ENCODE data around the gene POU2F1. TPM values are rescaled to one million over a fixed set of nuclear protein-coding genes. Genes with fewer than 3 reads are reported as not detected.
"Not testable (repeated sequence)": the region's sequence is repeated elsewhere in the genome, so short reads cannot be mapped to it uniquely, and the experiment has no call there.

POU2F1 gene
- total RNA-seq, 1 donor from 2014 or later, result 3.9 TPM

DNA sequence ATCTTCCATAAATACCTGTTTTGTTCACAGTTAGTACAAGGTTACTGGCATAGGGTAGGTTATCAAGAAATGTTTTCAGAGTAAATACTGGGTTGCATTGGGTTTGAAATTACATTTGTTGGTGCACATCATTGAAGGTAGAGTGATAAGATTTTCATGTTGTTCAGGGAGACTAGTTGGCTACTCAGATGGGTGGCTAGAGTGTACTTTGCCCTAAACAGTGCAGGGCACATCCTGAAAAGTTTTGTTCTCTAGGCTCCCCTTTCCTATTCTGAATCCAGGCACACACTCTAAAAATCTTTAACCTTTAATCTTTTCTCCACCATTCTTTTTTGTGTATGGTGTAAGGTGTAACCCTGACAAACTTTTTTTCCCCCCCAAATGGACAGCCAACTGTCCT, 18.0 kb downstream of the POU2F1 start:
- H3K4me3 ChIP-seq (ENCODE audit: low read depth, low read length), result no peak overlapping the region
- DNase-seq (ENCODE audit: low read depth), result no peak
- no peaks in the 10 kb centered on the region for H3K36me3 ChIP-seq (ENCODE audit: control insufficient read depth, insufficient read depth, low read length)
- no peak for FAIRE-seq
- TF ChIP-seq, protein P1, sequence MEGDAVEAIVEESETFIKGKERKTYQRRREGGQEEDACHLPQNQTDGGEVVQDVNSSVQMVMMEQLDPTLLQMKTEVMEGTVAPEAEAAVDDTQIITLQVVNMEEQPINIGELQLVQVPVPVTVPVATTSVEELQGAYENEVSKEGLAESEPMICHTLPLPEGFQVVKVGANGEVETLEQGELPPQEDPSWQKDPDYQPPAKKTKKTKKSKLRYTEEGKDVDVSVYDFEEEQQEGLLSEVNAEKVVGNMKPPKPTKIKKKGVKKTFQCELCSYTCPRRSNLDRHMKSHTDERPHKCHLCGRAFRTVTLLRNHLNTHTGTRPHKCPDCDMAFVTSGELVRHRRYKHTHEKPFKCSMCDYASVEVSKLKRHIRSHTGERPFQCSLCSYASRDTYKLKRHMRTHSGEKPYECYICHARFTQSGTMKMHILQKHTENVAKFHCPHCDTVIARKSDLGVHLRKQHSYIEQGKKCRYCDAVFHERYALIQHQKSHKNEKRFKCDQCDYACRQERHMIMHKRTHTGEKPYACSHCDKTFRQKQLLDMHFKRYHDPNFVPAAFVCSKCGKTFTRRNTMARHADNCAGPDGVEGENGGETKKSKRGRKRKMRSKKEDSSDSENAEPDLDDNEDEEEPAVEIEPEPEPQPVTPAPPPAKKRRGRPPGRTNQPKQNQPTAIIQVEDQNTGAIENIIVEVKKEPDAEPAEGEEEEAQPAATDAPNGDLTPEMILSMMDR (IDR thresholded peaks at IDR 0.05; ENCODE audit: insufficient read depth, low read length, severe bottlenecking), result no peak
- H3K27me3 ChIP-seq (ENCODE audit: control insufficient read depth, insufficient read depth, low read length), result no peaks in the 10 kb centered on the region

DNA sequence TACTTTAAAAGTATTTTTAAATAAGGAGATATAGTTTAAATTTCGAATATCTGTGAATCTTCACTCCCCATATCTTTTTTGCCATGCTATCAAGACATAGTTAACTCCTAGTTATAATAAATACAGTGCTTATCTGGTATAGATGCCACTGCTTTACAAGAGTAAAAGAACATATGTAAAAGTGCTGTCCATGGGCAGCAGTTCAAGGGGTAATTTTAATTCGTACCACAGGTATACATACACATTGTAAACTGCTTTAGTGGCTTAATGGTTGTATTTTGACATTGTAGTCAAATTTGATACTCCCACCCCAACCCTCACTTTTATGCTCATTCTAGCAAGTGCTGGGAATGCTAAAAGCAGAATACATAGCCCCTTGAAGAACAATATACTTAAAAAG, 18.6 kb downstream of the POU2F1 start:
- TF ChIP-seq, protein P1 (IDR thresholded peaks at IDR 0.05; ENCODE audit: insufficient read depth, low read length, severe bottlenecking), result no peak

GRCh38 chr1:167244244-167244643, 23.6 kb downstream of the POU2F1 start:
- no peaks in the 10 kb centered on the region for H3K36me3 ChIP-seq (ENCODE audit: control insufficient read depth, insufficient read depth, low read length)
- no peak overlapping the region for H3K4me3 ChIP-seq (ENCODE audit: low read depth, low read length)
- DNase-seq (ENCODE audit: low read depth) (no peak), FAIRE-seq (no peak)
- H3K27me3 ChIP-seq (ENCODE audit: control insufficient read depth, insufficient read depth, low read length), result no peaks in the 10 kb centered on the region
- TF ChIP-seq, protein P1 (IDR thresholded peaks at IDR 0.05; ENCODE audit: insufficient read depth, low read length, severe bottlenecking), result no peak

More for the DNA sequence above, 18.6 kb downstream of the POU2F1 start:
- no peaks in the 10 kb centered on the region for H3K27me3 ChIP-seq (ENCODE audit: control insufficient read depth, insufficient read depth, low read length)
- FAIRE-seq, result no peak
- no peak overlapping the region for H3K4me3 ChIP-seq (ENCODE audit: low read depth, low read length)
- H3K36me3 ChIP-seq (ENCODE audit: control insufficient read depth, insufficient read depth, low read length), result no peaks in the 10 kb centered on the region
- DNase-seq (ENCODE audit: low read depth), result no peak

DNA sequence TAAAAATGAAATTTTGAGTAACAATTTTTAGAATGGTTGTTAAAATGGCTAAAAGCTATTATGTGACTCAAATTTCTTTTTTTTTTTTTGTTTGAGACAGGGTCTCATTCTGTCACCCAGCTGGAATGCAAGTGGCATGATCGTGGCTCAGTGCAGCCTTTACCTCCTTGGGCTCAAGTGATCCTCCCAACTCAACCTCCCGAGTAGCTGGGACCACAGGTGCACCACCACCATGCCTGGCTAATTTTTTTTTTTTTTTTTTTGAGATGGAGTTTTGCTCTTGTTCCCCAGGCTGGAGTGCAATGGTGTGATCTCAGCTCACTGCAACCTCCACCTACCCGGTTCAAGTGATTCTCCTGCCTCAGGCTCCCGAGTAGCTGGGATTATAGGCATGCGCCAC, 24.5 kb downstream of the POU2F1 start:
- not testable (repeated sequence) for H3K36me3 ChIP-seq (ENCODE audit: control insufficient read depth, insufficient read depth, low read length); H3K4me3 ChIP-seq (ENCODE audit: low read depth, low read length); H3K27me3 ChIP-seq (ENCODE audit: control insufficient read depth, insufficient read depth, low read length); DNase-seq (ENCODE audit: low read depth); FAIRE-seq

GRCh38 chr1:167246971-167247370, 26.3 kb downstream of the POU2F1 start:
- TF ChIP-seq, protein P1 (IDR thresholded peaks at IDR 0.05; ENCODE audit: insufficient read depth, low read length, severe bottlenecking), result no peak
- no peak for DNase-seq (ENCODE audit: low read depth)
- no peak for FAIRE-seq
- Histone ChIP-seq H3K4me3 (ENCODE audit: low read depth, low read length) (no peak overlapping the region), H3K36me3 (ENCODE audit: control insufficient read depth, insufficient read depth, low read length) (no peaks in the 10 kb centered on the region), H3K27me3 (ENCODE audit: control insufficient read depth, insufficient read depth, low read length) (no peaks in the 10 kb centered on the region)

DNA sequence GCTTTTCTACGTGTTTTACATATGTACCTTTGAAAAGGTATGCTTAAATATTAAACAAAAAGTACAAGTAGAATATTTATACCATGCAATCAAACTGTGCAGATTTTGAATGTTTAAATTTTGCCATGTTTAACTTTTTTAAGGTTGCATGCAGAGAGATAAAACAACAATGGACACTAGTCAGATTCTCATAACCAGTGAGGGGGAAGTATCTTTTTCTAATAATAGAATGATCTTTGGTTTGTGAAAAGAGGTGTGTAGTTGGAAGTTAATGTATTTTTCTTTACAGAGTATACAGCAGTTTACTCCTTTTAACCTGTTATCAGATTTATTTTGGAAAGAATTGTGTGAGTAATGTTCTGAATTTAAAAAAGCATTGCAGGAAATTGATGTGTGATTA, 27.1 kb downstream of the POU2F1 start:
- DNase-seq (ENCODE audit: low read depth) (no peak), FAIRE-seq (no peak)

More for the DNA sequence above, 27.1 kb downstream of the POU2F1 start:
- no peak overlapping the region for H3K4me3 ChIP-seq (ENCODE audit: low read depth, low read length)
- H3K36me3 ChIP-seq (ENCODE audit: control insufficient read depth, insufficient read depth, low read length), result no peaks in the 10 kb centered on the region
- no peaks in the 10 kb centered on the region for H3K27me3 ChIP-seq (ENCODE audit: control insufficient read depth, insufficient read depth, low read length)
- TF ChIP-seq, protein P1 (IDR thresholded peaks at IDR 0.05; ENCODE audit: insufficient read depth, low read length, severe bottlenecking), result no peak

Data from bronchial epithelial cell (primary cell).